GM19452 (cell line): ENCODE measurements around the gene GNA12.

ENCODE experiments used
- ATAC-seq: cut with Tn5 transposase; IDR thresholded peaks from one replicate; pipeline ENCODE4 v1.9.1; 2021; ENCODE audit not compliant: unreplicated experiment

The GNA12 gene

DNA sequence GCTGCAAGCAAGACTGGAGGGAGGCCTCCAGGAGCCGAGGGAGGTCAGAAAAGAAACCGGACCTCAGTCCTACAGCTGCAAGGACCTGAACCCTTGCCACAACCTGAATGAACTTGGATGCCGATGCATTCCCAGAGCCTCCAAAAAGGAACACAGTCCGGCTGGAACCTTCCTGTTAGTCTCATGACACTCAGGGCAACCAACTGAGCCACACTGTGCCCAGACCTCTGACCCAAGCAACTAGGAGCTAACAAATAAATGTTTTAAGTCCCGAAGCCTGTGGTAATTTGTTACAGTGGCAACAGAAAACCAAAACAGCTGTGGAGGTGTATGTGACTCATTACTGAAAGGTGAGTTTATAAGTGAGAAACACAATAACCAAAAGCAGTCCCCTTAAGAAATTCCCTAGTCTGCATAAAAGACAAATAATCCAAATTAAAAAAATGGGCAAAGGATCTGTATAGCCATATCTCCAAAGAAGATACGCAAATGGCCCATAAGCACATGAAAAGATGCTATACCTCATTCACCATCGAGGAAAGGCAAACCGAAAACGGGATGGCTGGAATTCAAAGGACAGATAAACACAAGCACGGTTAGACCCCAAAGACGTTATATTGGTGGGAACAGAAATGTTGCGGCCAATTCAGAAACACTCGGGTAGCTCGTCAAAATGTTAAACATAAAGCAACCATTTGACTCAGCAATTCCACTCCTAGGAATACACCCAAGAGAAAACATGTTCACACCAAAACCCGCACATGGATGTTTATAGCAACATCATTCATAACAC lies 24.8 kb downstream of the GNA12 start:
- ATAC-seq = no peak

DNA sequence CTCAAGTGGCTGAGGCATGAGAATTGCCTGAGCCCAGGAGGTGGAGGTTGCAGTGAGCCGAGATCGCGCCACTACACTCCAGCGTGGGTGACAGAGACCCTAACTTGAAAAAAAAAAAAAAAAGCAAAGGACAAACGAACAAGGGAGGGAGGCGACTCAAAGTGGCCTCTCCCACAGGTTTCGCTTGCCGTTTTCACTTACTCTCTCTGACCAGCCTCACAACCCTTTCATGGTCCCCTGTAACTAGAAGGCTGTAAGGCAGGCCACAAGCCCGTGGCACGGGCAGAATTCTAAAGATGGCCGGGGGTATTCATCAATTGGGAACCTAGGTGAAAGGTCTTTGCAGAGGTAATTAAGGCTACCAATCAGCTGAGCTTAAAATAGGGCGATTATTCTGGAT lies 25.5 kb downstream of the GNA12 start:
- ATAC-seq = no peak

DNA sequence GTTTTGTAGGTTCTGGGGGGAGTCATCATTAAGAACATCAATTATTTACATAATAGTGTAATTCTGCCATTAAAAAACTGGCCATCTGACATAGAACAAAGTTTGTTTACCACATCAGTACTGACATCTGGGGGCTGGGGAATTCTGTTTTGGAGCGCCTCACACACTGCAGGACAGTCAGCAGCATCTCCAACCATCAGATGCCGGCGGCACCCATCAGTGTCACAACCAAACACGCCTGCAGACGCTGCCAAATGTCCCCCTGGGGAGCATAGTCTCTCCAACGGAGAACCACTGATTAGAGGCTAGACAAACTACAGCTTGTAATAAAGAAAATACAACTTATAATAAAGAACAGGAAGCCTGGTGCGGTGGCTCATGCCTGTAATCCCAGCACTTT lies 26.0 kb downstream of the GNA12 start:
- ATAC-seq = no peak

DNA sequence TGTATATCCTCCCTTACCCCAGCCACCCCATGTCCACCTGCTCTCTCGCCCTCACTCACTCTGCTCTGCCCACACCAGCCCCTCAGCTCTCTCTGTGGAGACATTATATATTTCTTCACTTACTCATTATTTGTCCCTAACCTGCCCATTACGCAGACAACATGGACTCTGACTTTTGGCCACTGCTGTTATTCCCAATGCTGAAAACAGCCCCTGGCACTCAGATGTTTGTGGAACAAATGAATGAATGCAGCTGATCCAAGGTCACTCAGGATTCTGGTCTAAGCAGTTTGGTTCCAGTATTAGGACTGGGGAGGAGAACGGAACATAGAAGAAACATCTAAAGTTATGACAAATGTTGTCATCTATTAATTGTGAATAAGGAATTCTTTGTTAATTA lies 26.7 kb downstream of the GNA12 start:
- ATAC-seq = no peak

DNA sequence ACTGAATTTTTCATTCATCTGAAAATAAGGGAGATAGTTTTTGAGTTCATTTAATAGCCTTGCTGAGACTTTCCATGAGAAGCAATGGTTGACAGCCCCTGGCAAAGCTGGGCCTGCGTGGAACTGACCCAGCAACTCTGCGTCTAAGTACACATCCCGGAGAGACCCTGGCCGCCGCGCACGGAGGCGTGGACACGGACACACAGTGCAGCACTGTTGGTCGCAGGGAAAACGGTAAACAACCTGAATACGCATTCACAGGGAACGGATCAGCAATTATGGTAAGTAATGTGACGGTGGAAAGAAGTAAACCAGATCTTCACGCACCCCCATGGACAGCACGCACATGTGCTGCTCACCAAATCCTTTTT lies 28.2 kb downstream of the GNA12 start:
- no peak for ATAC-seq

DNA sequence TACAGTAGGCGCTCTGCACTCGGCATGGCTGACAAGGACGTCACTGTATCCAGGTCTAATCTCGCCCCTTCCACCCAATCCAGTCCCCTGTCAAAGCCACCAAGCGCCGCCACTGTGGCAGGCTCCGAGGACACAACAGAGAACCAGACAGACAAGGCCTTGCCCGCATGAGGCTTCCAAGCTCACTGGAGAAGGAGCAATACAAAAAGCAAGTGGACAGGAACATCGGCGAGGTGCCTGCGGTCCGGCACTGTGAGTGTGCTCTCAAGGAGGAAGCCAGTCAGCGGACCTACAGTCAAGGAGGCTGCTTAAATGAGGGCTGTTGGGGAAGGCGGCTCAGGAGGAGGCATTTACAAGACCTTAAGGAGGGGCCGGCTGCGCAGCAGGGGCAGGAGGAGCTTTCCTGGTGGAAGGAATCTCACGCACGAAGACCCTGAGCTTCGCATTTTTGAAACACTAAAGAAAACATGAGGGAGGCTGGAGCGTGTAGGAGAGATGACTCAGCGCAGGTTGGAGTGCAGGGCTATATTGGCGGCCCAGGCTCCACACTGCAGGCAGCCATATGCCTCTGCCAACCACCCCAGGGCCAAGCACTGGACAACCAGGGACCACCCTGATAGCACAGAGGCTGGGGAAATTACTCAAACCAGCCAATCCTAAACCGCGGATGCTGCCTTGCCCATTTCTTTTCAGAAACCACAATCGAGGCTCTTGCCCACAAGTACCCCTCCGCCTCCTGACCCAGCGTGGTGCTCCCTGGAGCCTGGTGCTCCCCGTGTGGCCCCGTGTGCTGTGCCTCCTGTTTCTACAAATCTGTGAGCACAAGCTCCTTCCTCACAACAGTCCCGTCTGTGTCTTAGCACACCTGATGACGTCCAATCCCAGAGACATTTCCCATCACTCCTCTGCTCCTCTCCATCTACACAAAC lies 28.9 kb downstream of the GNA12 start:
- ATAC-seq = no peak

DNA sequence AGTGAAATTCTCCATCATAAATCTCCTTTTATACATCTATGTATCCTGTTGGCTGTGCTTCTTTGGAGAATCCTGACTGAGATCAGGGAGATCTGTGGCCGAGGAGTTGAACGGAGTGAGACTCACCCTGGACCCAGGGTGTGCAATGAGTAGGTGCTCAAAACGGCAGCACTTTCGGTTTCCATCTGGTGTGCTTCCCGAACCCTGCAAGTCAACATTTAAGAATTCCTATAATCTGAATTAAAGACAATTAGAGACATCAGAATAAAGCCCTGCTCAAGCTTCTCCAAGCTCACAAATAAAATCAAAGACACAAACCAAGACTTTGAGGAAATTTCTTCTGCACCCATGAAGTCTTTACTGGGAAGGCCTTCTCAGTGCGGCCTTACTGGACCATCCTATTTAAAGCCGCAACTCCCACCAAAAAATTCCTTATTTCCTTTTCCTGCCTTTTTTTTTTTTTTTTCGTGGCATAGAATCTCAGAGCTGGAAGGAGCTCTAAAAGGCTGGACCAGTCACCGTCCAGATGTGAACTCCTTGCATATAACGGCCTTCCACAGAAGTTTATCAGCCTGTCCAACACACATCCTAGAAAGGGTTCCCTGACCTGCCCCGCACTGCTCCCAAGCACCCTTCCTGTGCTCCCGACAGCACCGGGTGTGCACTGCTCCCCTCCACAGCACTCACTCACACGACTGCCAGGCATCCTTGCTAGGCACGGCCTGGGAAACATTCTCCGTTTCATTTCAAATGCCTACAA lies 29.7 kb downstream of the GNA12 start:
- ATAC-seq = no peak

DNA sequence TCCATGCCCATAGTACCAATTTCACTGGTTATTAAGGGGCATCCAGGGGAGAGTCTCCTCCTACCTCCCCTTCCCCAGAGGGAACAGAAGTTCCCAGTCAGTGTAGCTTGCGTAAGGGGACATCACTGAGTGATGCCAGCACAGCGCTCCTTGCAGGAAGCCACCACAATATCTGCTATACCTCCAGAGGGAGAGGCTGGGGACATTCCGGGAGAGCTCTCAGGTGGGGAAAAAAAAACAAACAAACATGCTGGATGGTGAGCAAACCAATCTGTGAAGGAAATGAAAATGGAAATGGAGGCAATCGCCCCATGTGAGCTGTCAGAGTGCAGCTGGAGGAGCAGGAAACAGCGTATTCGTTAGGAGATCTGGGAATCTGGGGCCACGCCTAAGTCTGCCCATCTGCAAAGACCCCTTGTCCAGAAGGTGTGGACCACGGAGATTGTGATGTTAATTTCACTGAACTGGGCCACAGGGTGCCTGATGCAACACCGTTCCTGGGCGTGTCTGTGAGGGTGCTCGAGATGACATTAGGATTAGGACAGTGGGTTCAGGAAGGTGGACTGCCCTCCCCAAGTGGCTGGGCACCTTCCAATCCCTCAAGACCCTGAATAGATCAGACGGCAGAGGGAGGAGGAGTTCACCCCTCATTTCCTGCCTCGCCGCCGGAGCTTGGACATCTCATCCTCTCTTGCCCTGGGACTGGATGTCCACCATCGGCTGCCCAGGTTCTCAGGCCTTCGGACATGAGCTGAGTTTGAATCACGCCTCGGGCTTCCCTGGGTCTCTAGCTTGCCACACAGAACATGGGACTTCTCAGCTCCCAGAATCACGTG lies 30.5 kb downstream of the GNA12 start:
- ATAC-seq = no peak

DNA sequence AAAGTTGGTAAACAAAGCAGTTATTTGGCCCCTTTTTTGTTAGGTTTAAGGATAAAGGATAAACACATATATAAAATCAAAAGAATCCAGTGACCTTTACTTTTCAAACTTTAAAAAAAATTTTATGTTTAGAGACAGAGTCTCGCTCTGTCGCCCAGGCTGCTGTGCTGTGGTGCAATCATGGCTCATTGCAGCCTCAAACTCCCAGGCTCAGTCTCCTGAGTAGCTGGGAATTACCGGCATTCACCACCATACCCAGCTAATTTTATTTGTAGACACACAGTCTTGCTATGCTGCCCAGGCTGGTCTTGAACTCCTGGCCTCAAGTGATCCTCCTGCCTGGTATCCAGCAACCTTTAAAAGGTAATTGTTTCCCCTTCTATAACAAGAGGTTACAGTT lies 31.3 kb downstream of the GNA12 start:
- no peak for ATAC-seq

DNA sequence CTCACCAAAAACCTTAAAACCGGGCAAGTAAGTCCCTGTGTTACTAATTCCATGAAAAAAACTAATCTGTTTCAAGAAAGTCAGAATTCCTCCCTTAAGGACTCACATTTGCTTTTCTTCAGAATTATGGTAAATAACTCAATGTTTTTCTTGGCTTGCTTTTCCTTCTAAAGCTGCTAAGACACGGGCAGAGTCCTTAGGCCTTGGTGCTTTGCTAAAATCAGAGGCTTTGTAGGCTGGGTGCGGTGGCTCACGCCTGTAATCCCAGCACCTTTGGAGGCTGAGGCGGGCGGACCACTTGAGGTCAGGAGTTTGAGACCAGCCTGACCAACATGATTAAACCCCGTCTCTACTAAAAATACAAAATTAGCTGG lies 32.0 kb downstream of the GNA12 start:
- ATAC-seq = no peak

DNA sequence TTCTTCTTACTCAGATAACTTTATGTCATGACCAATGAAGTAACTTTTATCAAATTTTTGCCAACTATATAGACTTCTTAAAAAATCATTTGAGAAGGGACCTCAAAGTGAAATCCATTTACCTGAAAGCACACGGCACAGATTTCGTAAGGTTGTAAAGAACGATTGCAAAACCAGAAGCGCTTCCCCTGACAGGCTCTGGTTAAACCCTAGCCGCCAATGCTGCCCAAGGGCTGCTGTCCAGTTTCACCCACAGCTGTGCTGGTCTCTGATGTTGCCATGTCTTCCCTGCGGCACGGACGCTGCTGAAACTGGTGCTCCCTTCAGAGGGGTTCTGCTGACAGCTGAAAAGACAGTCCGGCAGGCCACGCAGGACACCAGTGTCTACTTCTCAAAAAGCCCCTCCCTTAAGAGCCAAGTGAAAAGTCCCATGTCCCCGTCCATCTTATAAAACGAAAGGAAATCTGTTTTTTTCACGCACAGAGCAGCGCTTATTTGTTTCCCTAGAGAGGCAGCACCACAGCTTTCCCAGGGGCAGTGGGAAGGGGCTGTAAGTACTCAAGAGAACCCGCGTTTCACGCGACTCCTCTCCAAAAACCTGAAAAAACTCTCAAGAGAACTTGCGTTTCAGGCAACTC lies 32.5 kb downstream of the GNA12 start:
- ATAC-seq = no peak

DNA sequence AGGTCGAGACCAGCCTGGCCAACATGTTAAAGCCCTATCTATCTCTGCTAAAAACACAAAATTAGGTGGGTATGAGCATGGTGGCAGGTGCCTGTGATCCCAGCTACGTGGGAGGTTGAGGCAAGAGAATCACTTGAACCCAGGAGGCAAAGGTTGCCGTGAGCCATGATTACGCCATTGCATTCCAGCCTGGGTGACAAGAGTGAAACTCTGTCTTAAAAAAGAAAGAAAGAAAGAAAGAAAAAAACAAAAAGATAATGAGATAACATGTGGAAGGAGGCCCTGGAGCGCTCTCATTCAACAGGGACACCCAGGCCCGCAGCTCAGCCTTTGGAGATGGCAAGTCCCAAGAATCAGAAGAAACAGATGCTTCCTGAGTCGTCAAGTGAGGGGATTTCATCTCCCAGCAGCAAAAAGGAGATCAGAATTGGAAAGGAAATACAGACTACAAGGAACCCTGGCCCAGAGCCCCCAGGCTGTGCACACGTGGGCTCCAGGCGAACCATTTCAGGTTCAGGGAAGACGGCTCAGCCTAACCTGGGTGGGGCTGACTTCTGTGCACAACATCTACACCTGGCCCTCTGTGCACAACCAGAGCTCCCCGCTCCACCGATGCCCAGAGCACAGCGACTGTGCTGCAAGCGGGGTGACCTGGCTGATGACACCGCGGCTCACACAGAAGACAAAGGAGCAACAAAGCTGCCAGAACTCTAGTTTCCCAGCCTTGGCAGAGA lies 33.3 kb downstream of the GNA12 start:
- ATAC-seq = no peak

DNA sequence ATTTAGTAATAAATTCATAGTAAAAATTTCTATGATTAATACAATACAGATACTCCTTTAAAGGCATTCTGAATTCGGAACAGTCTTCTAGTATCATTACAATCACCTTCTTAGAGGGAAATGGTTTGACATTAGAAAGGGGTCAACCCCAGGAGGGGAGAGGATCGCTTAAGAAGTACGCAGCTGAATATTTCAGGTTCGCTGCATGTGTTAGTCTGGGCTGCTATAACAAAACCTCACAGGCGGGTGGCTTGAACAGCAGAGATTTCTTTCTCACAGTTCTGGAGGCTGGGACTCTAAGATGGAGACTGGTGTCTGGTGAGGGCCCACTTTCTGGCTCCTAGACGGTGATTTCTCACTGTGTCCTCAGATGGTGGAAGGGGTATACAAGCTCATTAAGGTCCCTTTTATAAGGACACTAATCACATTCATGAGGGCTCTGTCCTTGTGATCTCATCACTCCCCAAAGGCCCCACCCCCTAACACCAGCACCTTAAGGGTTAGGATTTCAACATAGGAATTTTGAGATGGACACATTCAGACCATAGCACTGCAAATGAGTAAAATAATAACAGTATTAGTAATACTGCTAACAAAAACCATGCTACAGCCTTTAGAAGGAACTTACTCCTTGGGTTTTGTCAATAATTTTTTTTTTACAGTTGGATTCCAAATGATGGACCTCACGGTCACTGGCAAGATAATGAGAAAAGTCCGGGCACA lies 34.0 kb downstream of the GNA12 start:
- no peak for ATAC-seq

DNA sequence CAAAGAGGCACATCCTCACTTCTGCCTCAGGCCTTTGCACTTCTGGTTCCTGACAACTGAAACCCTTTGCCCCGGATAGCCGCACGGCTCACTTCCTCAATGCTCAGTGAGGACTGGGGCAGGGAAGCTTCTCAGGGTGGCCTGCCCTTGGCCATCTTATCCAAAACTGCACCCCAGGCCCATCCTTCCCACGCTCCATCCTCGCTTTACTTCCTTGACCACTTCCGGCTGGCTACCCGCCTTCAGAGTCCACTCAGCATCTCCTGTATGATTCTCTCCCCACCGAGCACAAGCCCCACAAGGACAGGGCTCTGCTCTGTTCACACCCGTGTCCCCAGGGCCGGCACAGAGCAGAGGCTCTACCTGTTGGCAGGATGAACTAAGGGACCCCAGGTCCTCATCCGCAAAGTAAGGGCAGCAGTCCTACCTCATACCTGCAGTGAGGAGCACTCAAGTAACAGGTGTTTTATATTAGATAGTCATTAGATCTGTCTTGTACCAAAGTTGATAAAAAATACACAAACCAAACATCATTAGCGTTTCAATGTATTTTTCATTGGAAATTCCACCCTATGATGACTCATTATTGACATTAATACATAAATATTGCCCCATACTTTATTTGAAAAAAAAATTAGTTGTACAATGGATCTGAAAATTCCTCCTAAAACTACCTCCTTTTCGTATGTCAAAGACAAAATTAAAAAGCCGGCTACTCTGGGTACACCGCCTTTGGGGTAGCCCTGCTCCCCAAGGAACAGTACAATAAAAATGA lies 35.0 kb downstream of the GNA12 start:
- no peak for ATAC-seq

DNA sequence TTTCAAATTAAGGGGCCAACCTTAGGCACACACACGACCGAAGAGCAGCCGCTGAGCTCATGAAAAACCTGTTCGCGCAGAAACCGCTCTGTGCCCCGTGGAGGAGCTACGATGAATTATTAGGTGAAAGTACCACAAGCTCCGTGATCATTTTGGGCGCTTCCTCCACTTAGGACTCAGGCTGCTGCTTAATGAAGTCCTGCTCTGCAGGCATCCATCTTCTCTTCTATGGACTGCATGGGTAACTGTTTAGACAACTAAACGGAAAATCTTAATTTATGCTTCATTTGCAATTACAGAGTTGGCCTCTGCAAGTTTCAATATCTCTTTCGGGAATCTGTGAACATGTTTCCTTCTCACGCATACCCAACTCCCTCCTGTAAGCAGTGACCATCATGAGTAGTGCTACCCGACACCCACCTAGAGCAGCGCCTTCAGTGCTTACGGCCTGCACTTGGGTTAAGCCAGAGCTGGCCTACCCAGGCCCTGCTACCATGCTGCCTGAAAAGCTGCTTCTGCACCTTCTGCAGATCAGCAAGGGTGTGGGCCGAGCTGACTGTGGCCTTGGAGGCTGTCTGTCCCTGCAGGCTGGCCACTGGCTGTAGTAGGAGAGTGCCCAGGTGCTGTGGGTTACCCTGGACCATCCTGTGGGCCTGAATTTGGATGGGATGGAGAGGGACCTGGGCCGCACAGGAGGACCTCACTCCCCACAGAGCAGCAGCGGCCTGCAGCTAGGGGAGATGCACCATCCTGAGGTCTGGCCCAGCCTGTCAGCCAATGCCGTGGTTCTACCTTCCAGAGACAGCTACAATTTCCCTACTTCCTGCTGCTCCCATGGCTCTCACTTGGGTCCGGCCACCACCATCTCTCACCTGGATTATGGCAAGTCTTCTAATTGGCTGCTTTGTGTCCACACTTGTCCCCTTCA lies 36.0 kb downstream of the GNA12 start:
- ATAC-seq = peak; percentile 87

DNA sequence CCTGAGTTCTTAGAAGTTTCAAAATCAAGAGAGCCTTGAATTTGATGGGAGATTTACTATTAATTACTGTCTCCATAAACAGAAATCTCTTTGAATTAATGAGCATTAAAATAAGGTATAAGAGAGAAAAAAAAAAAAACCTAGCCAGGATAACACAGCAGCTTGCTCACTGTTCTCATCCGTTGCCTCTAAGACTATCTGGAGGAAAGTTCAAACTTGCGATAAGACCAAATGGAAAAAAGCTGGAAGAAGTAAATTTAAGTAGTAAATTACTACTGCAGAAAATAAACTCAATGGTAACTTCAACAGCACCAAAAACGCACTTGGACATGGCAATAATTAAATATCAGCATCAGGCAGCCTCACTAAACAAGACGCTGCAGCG lies 36.7 kb downstream of the GNA12 start:
- no peak for ATAC-seq

DNA sequence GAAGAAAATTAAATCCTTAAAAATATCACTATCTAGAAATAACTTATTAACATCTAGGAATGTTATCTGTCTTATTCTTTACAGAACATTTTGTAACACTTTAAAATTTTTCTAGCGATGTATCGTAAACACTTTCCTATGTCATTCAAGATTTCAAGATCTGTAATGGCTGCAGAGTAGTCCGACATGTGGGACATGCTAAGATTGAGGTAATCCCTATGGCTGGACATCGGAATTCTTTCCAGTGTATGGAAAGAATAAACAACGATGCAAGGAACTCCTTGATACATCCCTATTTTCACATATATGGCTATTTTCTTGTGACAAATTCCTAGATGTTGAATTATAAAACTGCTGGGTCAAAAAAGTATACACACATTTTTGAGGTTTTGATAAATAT lies 37.5 kb downstream of the GNA12 start:
- ATAC-seq = no peak
